NCI-H1436 treated with DMSO at 0.1 percent for 48 hours (cell line): ENCODE measurements around the gene TIAM2.
"Not testable (repeated sequence)": the region's sequence is repeated elsewhere in the genome, so short reads cannot be mapped to it uniquely, and the experiment has no call there.

ENCODE experiments used
- DNase-seq: peaks from one replicate; lab custom pipeline; 2025; lab: John Stamatoyannopoulos, UW

Gene TIAM2

GRCh38 chr6:155170519-155170918 is 175.4 kb downstream of the TIAM2 start:
- DNase-seq, result no peak

DNA sequence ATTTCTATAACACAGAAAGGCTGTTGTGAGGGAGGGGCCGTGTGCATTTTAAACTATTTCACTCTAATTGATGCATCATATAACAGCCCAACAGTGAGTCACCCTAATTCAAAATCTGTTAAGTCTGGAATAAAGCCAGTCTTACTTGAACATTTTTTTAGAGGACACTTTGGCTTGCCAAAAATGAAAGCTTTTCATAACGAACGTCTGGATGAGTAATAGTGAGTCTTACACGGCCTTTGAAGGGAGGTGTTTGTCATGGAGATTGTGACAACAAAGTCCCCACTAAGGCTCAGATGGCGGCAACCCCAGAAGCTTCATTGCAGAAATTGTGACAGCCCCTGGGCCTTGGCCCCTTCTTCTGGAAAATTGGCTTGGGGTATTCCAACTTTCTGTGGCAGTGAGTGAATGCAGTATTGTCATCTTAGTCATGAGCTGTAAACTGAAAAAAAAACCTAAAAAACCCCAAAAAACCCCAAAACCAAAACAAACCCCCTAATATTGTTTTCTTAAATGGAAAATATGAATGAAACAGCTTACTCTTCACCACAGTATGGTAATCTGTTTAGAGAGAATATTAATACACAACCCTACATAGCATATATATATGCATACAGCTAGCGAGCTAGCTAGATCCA is 176.1 kb downstream of the TIAM2 start:
- DNase-seq, result no peak

- no peak for DNase-seq
Observed at GRCh38 chr6:155171747-155172449, 176.8 kb downstream of the TIAM2 start.

GRCh38 chr6:155173488-155173887 is 178.4 kb downstream of the TIAM2 start:
- no peak for DNase-seq

DNA sequence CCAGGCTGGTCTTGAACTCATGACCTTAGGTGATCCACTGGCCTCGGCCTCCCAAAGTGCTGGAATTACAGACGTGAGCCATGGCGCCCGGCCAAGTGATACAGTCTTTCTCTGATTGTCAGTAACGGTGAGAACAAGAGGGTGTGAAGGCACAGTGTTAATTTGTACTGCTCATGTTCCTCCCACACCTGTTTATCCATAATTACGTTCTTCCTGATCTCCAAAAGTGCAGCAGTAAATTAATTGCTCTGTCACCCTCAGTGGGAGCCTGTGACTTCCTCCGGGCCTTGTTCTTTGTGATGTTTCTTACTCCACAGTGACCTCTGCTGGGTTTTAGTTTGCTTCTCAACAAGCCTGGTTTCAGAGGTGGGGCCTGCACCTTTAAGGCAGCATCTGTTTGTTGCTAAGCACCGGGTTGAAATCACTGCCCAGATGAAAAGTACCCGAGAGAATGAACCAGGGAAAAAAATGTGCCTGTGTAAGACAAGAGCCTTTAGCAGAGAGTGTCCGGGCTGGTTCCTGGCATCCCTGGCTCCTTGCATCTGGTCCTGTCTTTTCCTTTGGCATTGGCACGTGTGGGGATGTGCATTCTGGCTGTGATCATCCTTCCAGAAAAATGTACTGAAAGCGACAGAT is 179.6 kb downstream of the TIAM2 start:
- peak; percentile 81 for DNase-seq

- peak; percentile 34 for DNase-seq
Observed at GRCh38 chr6:155177363-155177961, 182.3 kb downstream of the TIAM2 start.

- DNase-seq, result no peak
Observed at GRCh38 chr6:155181498-155181897, 186.4 kb downstream of the TIAM2 start.

- DNase-seq, result no peak
Observed at GRCh38 chr6:155182103-155182502, 187.0 kb downstream of the TIAM2 start.

- no peak for DNase-seq
Observed at GRCh38 chr6:155183095-155183494, 188.0 kb downstream of the TIAM2 start.

DNA sequence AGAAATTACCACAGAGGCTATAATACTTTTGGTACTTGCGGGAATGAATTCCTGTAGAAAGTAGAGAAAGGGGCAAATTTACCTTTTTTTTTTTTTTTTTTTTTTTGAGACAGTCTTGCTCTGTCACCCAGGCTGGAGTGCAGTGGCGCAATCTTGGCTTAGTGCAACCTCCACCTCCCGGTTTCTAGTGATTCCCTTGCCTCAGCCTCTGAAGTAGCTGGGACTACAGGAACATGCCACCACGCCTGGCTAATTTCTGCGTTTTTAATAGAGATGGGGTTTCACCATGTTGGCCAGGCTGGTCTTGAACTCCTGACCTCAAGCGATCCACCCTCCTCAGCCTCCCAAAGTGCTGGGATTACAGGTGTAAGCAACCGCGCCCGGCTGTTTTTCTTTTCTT is 189.9 kb downstream of the TIAM2 start:
- not testable (repeated sequence) for DNase-seq

GRCh38 chr6:155185544-155185943 is 190.4 kb downstream of the TIAM2 start:
- no peak for DNase-seq

DNA sequence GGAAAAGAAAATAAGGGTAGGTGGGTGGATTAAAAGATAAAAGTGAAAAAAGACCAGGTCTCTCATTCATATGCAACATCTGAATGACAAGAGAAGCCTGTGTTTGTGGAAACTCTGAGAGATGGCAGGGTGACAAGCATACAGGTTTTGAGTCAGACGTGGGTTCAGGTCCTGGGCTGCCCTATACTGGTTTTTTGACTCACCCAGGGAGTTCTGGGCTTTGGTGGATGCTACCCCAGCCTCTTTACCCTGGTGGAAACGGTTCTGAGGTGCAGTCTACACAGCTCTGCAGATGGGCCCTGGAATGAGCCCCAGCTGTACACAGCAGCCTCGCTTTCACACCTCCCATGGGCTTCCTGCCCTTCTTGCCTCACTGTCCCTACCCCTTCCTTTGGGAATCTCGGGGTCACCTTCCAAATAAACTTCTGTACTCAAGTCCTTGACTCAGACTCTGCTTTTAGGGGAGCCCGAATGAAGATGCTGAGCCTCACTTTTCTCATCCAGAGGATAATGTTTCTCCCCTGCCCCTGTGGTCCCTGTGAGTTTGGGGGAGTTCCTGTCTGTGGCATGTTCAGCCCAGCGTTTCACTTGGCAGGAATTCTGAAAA is 191.0 kb downstream of the TIAM2 start:
- no peak for DNase-seq

DNA sequence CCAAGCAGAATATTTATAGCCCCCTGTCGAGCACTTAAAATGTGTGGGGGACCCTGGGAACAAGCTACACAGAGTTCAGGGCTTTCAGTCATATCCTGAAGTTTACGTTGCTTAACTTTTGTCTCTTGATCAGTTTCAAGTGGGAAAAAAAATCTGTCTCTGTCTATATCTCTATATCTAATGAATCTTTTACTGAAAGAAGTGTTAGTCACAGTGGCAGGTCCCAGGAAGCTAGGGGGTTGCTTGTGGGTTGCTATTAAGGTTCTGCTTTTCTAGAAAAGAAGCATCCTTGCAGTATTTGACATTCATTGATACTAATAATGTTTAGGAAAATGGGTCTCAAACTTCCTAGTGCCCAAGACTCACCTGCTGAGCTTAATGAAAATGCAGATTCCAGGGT is 192.0 kb downstream of the TIAM2 start:
- DNase-seq, result no peak

GRCh38 chr6:155187994-155188706 is 193.0 kb downstream of the TIAM2 start:
- DNase-seq, result no peak

DNA sequence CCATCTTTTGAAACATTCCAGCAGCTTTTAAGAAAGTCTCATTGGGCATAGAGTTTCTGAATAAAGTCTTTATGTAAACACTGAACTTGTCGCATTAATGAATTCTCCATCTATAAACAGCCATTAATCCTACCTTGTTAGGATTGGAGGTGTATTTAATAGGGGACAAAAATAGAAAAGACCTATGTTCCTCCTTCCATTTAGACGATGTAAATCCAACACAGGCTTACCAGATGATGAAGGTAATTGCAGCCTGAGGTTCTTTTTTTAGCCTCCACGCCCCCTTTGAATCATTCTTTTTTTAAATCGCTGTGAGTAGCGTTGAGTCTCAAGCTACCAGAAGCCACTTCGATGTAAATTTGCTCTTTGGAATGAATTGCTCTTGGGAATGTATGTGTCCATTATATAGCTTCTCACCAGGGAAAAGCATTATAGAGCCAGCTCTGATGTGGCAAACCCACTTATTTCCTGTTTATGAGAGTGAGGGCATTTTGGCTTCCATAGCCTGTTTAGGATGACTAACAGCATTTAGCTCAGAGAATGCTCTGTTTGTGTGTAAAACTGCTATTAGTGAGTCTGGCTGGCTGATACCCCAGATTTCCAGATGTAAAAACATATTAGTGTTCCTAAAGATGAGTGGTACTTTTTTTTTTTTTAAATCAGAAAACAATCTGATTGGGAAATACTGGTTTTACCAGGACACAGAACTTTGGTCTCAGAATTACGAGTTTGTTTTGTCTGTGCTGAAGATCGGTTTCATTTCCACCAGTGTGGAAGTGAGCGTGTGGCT is 193.8 kb downstream of the TIAM2 start:
- DNase-seq, result no peak

GRCh38 chr6:155190677-155191076 is 195.6 kb downstream of the TIAM2 start:
- no peak for DNase-seq

DNA sequence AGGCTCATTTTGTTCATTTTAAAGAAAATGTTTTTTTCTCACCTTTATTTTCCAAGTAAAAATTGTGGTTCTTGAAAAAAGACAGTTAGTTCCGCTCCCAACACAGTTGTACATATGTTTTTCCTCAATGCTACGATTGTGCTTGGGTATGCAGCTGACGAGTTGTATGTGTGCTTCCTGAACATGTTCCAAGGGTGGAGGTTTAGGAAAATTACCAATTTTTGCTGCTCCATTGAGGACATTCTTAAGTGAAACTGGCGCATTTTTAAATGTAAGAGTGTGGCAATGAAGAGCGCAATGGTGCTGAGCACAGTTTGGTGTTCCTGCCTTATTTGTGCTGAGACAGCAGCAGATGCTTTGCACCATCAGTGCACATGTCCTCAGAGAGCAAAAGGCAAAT is 198.4 kb downstream of the TIAM2 start:
- no peak for DNase-seq

GRCh38 chr6:155194399-155194798 is 199.3 kb downstream of the TIAM2 start:
- no peak for DNase-seq

- DNase-seq, result no peak
Observed at GRCh38 chr6:155195903-155196302, 200.8 kb downstream of the TIAM2 start.

GRCh38 chr6:155196911-155197310 is 201.8 kb downstream of the TIAM2 start:
- no peak for DNase-seq

GRCh38 chr6:155197932-155198331 is 202.8 kb downstream of the TIAM2 start:
- DNase-seq, result no peak
